Endometrial microvascular endothelial cells (primary cell): Measurements from ENCODE around the gene HK1. TPM values are rescaled to one million over a fixed set of nuclear protein-coding genes. Genes with fewer than 3 reads are reported as not detected.

Experiments
- in situ Hi-C: cut with HindIII; loops from 2 replicates; pipeline ENCODE4 v1.10.0; 2017; ENCODE audit warnings: low sequenced_read_pairs, low pct_unique_long_range_greater_than_20kb; ENCODE audit errors: inconsistent ontology term
- total RNA-seq: library from RNA; depleted of rRNA; stranded (reverse); fragments of >200 nt; gene quantifications from one replicate; pipeline ENCODE4 v1.2.3, GENCODE V29; 2015; ENCODE audit errors: inconsistent ontology term

The HK1 gene
- total RNA-seq, 1 donor from 2014 or later = 128 TPM

DNA sequence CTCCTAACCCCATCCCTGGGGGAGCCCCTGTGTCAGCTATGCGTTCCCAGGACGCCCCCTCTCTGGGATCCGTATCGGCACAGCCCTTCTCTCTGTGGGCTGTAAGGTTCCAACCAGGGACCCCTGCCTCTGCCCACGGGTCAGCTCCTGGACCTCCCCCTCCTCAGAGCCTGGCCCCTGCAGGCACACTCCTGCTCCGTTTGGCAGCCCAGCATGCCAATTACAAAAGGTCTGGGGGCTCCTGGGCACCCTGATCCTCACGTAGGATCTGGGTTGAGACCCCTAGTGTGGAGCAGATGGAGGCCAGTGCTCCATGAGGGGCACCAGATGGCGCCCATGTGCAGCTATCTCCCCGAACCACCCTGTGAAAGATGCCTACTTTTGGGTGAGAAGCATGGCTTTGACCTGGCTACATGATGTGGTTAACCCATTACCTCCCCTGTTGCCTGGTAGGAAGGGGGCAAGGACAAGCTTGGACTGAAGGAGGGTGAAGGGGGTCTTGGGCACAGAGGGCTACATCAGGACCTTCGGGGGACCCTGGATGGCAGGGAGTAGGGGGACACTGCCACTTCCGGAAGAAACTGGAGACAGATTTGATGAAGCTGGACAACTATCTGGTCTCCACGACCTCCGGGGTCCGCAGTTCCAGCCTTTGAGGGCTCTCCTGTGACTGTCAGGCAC lies 129.5 kb downstream of the HK1 start:
- in situ Hi-C loops = no loop called here

DNA sequence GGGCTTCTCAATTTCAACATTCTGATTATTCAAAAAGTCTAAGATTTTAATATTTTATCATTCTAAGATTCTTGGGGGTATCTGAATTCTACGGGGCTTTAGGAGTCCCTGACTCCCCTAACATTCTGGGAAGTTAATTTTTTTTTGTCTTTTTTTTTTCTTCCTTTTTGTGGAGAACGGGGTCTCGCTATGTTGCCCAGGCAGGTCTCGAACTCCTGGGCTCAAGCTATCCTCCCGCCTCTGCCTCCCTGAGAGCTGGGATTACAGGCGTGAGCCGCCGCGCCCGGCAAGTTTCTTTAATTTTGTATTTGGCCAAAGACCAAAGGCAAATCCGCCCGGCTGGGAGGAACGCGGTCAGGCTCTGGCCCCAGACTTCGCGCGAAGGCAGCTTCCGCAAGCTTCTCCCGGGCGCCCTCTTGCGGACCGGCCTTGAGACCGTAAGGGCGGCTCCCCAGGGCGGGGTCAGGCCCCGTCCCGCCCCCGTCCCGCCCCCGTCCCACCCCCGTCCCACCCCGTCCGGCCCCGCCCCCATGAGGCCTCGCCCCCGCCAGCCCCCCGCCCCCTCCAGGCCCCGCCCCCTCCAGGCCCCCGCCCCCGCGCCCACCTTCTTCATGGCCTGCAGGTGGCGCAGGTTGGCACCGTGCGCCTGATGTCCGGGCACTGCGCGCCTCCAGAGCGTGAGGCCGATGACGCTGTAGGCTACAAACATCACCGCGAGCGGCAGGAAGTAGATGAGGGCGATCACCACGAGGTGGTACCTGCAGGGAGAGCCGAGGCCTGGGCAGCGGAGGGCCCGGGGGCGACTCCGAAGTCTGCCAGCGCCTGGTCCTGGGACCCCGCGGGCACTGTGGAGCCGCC lies 130.3 kb downstream of the HK1 start:
- in situ Hi-C loops = no loop called here

DNA sequence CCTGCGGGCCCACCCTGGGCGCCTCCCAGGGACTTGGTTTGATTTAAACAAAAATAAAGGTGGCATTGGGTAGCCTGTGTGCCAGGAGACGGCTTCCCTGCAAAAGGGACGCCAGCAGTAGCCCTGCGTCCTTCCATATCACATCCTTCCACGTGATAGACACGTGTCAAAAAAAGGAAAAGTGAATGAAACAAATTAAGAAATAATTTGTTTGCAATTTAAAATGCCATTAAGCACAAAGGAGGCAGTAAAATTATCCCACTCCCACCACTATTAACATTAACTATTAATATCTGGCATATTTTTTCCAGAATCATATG lies 130.8 kb downstream of the HK1 start:
- in situ Hi-C loops = no loop called here

DNA sequence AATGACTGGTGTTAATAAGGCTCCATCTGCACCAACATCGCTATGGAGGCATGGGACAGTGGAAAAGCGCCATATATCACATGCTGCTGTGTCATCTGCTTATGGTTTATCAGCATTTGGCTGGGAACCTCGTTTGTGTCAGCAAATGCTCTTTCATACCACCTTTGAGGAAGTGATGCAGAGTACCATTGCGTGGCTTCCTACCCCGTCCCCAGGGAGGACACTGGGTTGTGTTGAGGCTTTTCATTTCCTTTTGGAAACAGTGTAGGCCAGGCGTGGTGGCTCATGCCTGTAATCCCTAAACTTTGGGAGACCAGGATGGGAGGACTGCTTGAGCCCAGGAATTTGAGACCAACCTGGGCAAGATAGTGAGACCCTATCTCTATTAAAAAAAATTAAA lies 131.7 kb downstream of the HK1 start:
- in situ Hi-C loops = no loop called here

DNA sequence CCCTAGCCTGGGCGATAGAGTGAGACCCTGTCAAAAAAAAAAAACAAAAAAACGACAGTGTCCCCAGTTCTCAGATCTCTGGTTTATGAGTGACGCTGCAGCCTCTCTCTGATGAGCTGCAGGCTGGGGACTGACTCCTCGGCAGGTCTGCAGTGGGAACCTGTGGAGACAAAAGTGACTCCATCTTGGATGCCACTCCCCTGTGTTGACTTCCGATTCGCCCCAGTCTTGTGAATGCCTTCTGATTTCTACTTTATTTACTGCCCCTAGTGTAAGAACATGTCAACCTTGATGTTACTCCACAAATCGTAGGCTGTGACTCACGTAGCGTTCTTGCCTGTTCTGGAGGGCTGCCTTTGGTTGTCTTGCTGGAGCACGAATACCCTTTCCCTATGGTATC lies 132.2 kb downstream of the HK1 start:
- in situ Hi-C loops = no loop called here

DNA sequence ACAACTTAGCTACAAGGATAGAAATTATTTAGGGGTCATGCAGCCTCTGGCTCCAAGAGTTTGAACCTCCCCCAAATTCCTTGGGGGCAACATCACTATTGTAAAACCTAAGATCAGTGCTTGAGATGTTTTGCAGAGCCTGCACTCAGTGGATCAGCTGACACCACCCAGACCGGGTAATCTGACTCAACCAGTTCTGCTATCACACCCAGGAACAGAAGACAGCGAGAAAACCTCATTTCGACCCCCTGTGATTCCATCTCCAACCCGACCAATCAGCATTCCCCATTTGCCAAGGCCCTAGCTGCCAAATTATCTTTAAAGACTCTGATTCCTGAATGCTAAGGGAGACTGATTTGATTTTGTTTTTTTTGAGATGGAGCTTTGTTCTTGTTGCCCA lies 133.2 kb downstream of the HK1 start:
- in situ Hi-C loops = no loop called here

DNA sequence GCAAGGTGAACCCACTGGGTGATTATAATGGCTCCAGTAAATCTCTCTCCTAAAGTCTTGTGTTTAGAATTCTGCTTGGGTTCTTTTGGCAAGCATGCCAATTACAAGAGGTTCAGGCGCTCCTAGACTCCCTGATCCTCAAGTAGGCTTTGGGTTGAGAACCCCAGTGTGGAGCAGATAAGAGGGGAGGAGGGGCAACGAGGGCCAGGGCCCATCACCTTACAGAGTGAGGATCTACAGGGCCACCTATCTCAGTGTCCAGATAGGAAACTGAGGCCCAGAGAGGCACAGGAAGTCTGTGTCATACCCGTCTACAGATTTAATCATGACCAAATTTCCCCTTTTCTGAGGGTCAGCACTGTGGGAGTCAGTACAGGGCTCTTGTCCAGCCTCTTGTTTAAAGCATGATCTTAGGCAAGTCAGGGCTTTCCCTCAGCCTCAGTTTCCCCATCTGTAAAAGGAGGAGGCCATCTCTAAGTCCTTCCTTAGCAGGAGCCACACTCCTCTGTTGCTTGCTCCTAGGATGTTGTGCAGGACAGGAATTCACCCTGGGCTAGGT lies 134.0 kb downstream of the HK1 start:
- in situ Hi-C loops = no loop called here

DNA sequence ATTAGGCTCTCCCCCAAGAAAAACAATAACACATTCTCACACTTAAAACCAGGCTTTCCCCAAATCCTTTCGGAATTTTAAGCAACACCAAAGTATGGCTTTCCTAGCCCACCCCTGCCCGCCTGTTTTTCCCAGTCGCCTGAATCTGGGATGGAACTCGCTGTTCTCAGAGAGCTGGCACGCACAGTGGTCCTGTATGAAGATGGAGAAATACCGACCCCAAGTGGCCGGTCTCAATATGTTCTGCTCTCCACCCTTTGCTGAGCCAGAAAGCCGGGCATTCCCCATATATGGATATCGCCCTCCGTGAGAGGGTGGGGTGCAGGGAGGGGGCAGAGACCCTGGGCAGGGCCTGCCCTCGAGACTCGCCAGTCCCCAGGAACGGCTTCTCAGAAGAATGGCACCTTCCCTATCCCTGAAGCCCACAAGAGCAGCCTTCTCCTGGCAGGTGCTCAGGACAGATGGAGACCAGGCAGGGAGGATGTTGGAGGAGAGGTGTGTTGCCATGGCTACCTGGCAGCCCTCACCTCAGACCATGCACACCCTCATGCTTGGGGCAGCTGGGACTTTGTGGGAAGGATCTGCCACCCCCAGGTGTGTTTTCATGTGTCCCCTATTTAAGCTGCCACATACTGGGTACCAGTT lies 135.0 kb downstream of the HK1 start:
- in situ Hi-C loops = no loop called here

DNA sequence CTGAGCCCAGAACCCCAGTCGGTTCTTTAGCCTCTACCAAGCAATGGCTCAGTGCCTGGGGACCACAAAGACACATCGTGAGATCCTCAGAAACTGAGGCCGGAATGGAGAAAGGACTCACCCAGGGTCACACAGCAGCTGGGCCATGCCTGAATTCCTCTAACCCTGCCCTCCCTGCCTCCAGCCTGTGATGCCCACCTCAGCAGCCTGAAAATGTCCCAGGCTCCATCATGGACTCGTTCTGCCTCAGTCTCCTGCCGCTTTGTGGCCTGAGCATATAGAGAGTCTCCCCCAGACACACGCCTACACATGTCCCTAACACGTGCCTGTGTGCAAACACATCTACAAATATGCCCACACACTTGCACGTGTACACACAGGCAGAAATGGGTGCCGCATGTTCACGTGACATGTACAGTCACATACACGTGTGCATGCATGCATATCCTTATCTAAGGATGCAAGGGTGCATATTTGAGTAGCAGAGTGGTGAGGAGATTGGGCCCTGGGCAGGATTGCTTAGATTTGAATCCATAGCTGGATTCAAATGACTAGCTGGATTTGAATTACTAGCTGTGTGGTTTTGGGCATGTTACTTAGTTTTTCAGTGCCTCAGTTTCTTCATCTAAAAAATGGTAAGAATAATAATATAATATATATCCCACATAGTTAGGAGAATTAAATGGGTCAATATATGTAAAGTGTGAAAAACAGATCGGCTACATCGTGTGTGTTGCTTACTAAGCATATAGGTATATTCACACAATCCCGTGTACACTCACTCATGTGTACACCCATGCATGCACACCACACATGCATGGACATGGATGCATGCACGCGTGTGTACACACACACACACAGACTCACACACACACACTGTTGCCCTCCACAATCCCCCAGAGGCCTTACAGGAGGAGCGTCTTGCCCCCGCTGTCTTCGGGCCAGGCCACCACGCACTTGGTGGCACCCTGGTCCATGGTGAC lies 136.0 kb downstream of the HK1 start:
- in situ Hi-C loops = no loop called here

DNA sequence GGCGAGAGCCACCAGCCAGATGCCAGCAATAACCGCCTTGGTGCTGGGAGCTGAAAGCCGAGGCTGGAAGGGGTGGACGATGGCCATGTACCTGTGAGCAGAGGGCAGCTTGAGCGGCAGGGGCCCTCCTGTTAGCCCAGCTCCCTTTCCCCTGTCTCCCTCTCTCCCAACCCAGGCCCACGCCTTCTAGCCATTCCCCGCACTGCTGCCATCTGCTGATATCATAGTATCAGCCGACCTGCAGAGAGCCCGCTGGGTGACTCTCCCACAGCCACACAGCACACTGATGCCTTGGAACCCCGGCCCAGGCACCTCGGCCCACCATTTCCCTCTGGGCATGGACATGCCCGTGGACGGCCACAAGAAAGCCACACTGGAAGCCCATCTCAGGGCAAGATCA lies 136.8 kb downstream of the HK1 start:
- in situ Hi-C loops = no loop called here

DNA sequence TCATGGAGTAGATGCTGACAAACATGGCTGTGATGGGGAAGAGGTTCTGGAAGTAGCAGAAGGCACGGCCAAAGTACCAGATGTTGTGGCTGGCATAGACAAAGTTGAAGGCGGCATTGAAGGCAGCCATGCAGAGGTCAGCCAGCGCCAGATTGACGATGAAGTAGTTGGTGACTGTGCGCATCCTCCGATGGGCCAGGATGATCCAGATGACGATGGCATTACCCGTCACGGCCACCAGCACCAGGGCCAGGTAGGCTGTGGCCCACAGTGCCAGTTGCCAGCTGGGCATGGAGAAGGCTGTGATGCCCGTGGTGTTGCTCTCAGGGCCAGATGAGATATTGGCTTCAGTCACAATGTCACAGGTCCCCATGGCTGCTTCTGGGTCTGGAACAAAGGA lies 137.7 kb downstream of the HK1 start:
- in situ Hi-C loops = no loop called here

DNA sequence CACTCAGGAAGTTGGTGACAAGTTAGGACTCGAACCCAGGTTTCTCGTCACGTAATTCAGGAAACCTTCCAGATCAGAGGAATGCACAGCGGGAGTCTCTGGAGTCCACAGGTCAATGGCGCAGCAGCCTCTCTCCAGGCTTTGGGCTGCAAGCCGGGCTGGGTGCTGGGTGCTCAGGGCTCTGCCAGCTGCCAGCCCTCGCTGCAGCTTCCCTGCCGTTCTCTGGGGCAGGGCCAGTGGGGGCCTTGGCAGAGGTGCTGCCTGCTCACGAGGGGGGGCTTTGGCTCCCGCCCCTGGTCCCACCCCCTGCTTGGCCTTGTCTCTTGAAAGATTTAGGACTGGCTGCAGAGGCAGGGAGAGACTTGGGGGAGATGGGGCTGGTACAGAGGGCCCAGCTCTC lies 138.4 kb downstream of the HK1 start, which contains the start of gene TACR2:
TSS of gene TACR2 (minus strand) at position 224 of the 400 bp plus-strand sequence. CDS start 595 bp downstream, outside the sequence.
- in situ Hi-C loops = no loop called here

DNA sequence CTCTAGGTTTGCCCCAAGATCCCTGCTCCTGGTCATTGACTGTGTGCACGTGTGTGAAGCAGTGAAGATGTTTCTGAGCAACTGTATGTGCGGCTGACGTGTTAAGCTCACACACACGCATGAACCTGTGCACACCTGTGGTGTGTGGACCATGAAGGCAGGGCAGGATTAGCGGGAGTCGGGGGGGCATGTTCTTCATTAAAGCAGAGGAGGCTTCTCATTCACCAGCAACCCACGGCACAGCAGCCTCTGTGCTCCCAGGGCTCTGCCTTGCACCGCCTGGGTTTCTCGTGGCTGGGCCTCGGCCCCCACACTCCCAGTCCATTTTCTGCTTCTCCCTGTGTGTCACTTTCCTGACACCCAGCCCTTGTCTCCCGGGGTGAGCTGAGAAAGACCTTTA lies 139.2 kb downstream of the HK1 start:
- in situ Hi-C loops = no loop called here

DNA sequence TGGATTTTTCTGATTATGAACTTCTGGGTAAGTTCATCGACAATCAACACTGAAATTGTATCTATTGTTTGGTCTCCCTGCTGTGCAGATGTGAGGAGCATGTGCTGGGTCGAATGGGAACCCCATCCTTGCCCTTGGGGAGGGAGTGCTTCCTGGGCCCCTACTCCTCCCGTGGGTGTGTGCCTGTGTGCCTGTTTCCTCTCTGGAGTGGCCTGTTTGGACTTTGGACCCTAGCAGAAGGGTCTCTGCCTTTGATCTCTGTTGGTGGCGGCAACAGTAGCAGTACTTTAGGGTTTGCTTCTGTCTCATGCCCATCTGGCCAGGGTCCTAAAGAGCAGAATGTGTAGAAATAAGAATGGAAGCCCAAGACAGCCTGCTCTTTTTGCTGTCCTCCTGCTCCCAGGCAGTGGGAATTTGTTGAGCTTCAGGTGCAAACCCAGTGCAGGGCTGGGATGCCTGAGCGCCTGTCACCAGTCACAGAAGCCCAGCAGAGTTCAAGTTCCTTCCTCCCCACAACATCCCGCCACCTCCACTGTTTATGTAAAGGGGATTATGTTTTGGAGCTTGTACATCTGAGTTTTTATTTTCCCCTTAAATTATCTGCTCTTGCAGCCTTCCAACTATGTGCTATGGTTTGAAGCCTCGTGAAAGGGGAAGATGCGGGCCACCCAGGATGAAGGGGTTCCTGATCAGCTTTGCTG lies 139.9 kb downstream of the HK1 start:
- in situ Hi-C loops = no loop called here

DNA sequence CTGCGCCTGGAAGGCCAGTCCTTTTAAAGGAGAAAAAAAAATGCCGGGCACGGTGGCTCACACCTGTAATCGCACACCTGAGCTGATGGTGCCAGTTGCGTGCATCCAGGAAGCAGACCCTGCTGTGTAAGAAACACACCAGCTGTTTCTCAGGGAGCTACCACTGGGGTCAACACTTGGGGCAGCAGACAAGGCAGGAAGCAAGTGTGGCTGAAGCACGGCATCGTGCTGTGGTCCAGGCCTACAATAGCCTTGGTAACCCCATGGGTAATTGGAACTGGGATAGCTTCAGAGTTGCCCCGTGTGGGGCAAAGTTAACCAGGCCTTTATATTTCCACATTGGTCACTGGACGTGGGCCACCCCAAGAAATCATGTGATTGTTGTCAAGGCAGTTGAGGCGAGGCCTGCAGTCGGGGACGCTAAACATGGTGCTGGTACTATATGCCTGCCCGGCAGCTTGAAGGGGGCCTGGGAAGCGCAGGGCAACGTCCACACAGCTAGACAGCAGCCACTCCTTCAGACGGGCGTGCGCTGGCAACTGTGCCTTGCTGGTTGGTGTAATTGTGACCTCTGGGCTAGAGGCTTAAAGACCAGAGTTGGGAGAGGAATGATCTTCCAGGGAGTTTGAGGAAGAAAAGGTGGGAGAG lies 140.9 kb downstream of the HK1 start:
- in situ Hi-C loops = no loop called here

DNA sequence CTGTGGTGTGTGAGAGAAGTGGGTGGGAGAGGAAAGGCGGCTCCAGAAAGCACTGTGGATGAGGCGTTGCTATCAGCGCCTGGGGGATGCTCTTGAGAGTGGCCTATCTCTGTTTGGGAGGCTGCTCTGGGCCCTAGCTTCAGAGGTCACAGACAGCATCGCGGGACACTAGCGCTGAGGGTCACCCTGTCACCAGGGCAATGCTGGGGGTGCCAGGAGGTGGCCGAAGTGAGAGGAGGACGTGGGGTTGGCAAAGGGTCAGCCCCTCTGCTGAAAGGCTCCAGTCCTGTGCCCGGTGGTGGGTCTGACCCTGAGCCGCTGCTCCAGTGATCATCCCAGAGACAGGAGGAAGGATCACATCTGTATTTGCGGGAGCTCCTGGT lies 141.4 kb downstream of the HK1 start:
- in situ Hi-C loops = no loop called here

DNA sequence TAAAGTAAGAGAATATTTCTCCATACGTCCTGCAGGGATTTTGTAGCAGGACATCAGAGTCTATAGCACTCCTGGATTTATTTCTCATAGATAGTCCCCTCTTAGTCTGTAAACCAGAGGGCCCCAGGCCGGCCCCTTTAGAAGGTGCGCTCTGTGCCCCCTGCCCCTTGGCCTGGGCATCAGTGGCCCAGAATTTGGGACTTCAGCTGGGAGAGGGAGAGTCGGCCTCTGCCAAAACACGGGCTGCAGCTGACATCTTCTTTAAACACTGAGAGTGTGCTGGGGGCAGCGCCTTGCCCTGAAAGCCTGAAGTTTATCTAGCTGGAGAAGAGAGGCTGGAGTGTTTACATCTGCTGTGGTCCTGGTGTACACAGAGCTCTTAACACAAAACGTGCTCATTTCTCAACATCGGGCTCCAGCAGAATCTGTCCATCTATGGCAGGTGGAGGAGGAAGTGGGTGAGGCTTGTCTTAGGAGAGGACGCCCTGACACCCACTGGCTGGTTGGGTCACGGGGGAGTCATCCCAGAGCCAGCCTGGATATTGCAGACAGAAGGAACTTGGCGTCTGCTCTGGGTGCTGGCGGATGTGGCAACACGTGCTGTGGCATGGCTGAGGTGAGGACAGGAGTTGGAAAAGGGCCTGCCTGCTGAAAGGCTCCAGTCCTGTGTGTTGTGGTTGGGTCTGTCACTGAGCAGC lies 143.5 kb downstream of the HK1 start:
- in situ Hi-C loops = no loop called here
